DOHH2 (cell line): ENCODE measurements around the gene SERAC1.

Experiments used
- EZH2phosphoT487 ChIP-seq: fragments of 200-600 bp; sonication (generic); IDR thresholded peaks from 2 replicates; pipeline ENCODE4 v1.6.1; 2017; ENCODE audit warnings: borderline replicate concordance, mild to moderate bottlenecking, antibody characterized with exemption, low read length, moderate library complexity, mixed read lengths
- TF ChIP-seq, protein P1 (sequence below): fragments of 200-600 bp; sonication (generic); IDR thresholded peaks from one replicate; pipeline ENCODE4 v1.5.1; 2014; ENCODE audit warnings: antibody characterized with exemption, mild to moderate bottlenecking, low read depth, low read length; ENCODE audit not compliant: poor library complexity, severe bottlenecking

DNA sequence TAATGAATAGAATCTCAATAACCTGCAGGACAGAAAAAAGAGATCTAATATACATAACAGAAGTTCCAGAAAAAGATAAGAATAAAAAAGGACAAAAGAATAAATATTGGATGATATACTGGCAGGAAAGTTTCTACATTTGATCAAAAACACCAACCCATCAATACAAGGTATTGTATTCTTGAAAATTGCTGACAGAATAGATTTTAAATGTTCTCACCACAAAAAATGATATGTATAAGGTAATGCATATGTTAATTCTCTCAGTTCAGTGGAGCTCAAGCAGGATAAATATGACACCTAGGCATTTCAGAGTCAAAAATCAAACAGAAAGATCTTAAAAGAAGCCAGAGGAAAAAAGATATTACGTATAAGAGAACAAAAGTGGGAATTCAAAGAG is 43.8 kb downstream of the SERAC1 start:
- TF ChIP-seq, protein P1, sequence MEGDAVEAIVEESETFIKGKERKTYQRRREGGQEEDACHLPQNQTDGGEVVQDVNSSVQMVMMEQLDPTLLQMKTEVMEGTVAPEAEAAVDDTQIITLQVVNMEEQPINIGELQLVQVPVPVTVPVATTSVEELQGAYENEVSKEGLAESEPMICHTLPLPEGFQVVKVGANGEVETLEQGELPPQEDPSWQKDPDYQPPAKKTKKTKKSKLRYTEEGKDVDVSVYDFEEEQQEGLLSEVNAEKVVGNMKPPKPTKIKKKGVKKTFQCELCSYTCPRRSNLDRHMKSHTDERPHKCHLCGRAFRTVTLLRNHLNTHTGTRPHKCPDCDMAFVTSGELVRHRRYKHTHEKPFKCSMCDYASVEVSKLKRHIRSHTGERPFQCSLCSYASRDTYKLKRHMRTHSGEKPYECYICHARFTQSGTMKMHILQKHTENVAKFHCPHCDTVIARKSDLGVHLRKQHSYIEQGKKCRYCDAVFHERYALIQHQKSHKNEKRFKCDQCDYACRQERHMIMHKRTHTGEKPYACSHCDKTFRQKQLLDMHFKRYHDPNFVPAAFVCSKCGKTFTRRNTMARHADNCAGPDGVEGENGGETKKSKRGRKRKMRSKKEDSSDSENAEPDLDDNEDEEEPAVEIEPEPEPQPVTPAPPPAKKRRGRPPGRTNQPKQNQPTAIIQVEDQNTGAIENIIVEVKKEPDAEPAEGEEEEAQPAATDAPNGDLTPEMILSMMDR, result no peak
- TF ChIP-seq EZH2phosphoT487, result no peak
